HCT116 (cell line): ENCODE results near the gene CDKAL1. TPM values are rescaled to one million over a fixed set of nuclear protein-coding genes. Genes with fewer than 3 reads are reported as not detected.

Experiments used
- ATAC-seq: fragments of 200-7000 bp; cut with Tn5 transposase; 2 replicates; pipeline ENCODE4 v1.9.1; 2020; ENCODE audit warnings: mild to moderate bottlenecking, moderate library complexity
- BruUV-seq: library from RNA; stranded (reverse); fragments of 400-500 nt; replicated peaks from 2 replicates; lab custom pipeline; 2021; lab: Mats Ljungman, UMichigan
- CTCF ChIA-PET: fragments of 300-600 bp; sonication (Branson Sonifier 250); formaldehyde crosslinking; loops from one replicate; lab custom pipeline; 2021; ENCODE audit warnings: antibody characterized with exemption; lab: Charles Lee
- POLR2A ChIA-PET: fragments of 300-600, 350-600 bp; sonication (Branson Sonifier 250); formaldehyde crosslinking; loops from one replicate; lab custom pipeline; 2021; ENCODE audit warnings: antibody characterized with exemption; lab: Charles Lee
- RAD21 ChIA-PET, 2 experiments: fragments of 300-600 bp; sonication (Branson Sonifier 250); formaldehyde crosslinking; loops; one replicate each; lab custom pipeline; 2023; ENCODE audit warnings: low total read pairs in 2 of 2; ENCODE audit not compliant: uncharacterized antibody in 2 of 2, unreplicated experiment in 2 of 2, low non-redundant PET in 1 of 2; lab: Charles Lee
- DNase-seq: peaks from one replicate; pipeline ENCODE4 v3.0.0-alpha.2; 2010; ENCODE audit warnings: low read depth, low spot score
- H2AFZ ChIP-seq: fragments of 200-600 bp; shearing (Covaris generic), sonication (generic); 2 replicates; pipeline ENCODE4 v1.6.1; 2017; ENCODE audit warnings: low read depth, mixed run types, mixed read lengths, antibody characterized with exemption, low read length; ENCODE audit not compliant: poor library complexity, severe bottlenecking
- H3K27ac ChIP-seq: 2 replicates; pipeline ENCODE4 v1.5.1; 2012; ENCODE audit warnings: low read depth, low read length
- H3K27me3 ChIP-seq: fragments of 200-600 bp; sonication (generic); 2 replicates; pipeline ENCODE4 v1.6.1; 2016; ENCODE audit warnings: mixed run types, low read length, mixed read lengths; ENCODE audit not compliant: insufficient read depth
- H3K36me3 ChIP-seq, 2 experiments: fragments of 200-500 bp in 1 of 2; fragments of 200-600 bp in 1 of 2; sonication (Bioruptor generic) in 1 of 2; sonication (generic) in 1 of 2; 2 replicates each; pipeline versions ENCODE4 v1.5.1 to v1.6.1; 2014 to 2016; ENCODE audit warnings: low read length in 2 of 2, inconsistent platforms in 1 of 2, mixed read lengths in 1 of 2, mixed run types in 1 of 2; ENCODE audit not compliant: insufficient read depth in 2 of 2, control insufficient read depth in 1 of 2
- H3K4me1 ChIP-seq, 2 experiments: fragments of 200-600 bp in 1 of 2; sonication (generic) in 1 of 2; 2 replicates each; pipeline versions ENCODE4 v1.5.1 to v1.6.1; 2012 to 2017; ENCODE audit warnings: low read length in 2 of 2, inconsistent platforms in 1 of 2, mild to moderate bottlenecking in 1 of 2, mixed read lengths in 1 of 2, mixed run types in 1 of 2, moderate library complexity in 1 of 2; ENCODE audit not compliant: insufficient read depth in 2 of 2, control insufficient read depth in 1 of 2
- H3K4me2 ChIP-seq: fragments of 200-600 bp; sonication (generic); 2 replicates; pipeline ENCODE4 v1.6.1; 2017; ENCODE audit warnings: mixed run types, low read length, mixed read lengths
- H3K4me3 ChIP-seq, 2 experiments: fragments of 200-600 bp in 1 of 2; sonication (generic) in 1 of 2; replicated peaks in 1 of 2; 2 replicates each; pipeline ENCODE4 v1.5.1; 2011 to 2016; ENCODE audit warnings: low read length in 2 of 2, control low read depth in 1 of 2, low read depth in 1 of 2, mild to moderate bottlenecking in 1 of 2, mixed read lengths in 1 of 2, mixed run types in 1 of 2
- H3K79me2 ChIP-seq: fragments of 200-600 bp; sonication (generic); 2 replicates; pipeline ENCODE4 v1.6.1; 2017; ENCODE audit warnings: mild to moderate bottlenecking, mixed run types, low read length, moderate library complexity, mixed read lengths; ENCODE audit not compliant: insufficient read depth
- H3K9ac ChIP-seq: fragments of 200-600 bp; sonication (generic); 2 replicates; pipeline ENCODE4 v1.6.1; 2016; ENCODE audit warnings: low read length, mixed read lengths
- H3K9me2 ChIP-seq: fragments of 200-600 bp; sonication (generic), shearing (Covaris generic); 2 replicates; pipeline ENCODE4 v1.6.1; 2017; ENCODE audit warnings: mixed run types, mild to moderate bottlenecking, moderate library complexity; ENCODE audit not compliant: insufficient read depth
- H3K9me3 ChIP-seq, 2 experiments: fragments of 200-500 bp in 1 of 2; fragments of 200-600 bp in 1 of 2; sonication (Bioruptor generic) in 1 of 2; sonication (generic) in 1 of 2; 2 replicates each; pipeline ENCODE4 v1.6.1; 2014 to 2017; ENCODE audit warnings: low read length in 2 of 2, mixed read lengths in 2 of 2, inconsistent platforms in 1 of 2, low read depth in 1 of 2, mild to moderate bottlenecking in 1 of 2, mixed run types in 1 of 2, moderate library complexity in 1 of 2; ENCODE audit not compliant: control insufficient read depth in 1 of 2, insufficient read depth in 1 of 2
- H4K20me1 ChIP-seq: fragments of 200-600 bp; sonication (generic), shearing (Covaris generic); 2 replicates; pipeline ENCODE4 v1.6.1; 2017; ENCODE audit warnings: mixed run types, mild to moderate bottlenecking, moderate library complexity; ENCODE audit not compliant: insufficient read depth
- CBX3 ChIP-seq: IDR thresholded peaks from 2 replicates; pipeline ENCODE4 v1.6.1; 2012; ENCODE audit warnings: low read depth
- CEBPB ChIP-seq: IDR thresholded peaks from 2 replicates; pipeline ENCODE4 v1.6.1; 2012; ENCODE audit warnings: low read depth
- ELF1 ChIP-seq: IDR thresholded peaks from 2 replicates; pipeline ENCODE4 v1.6.1; 2012; ENCODE audit warnings: low read depth, borderline replicate concordance
- EZH2 ChIP-seq: fragments of 200-600 bp; sonication (generic); IDR thresholded peaks from 2 replicates; pipeline ENCODE4 v1.6.1; 2017; ENCODE audit warnings: antibody characterized with exemption, mixed run types
- EZH2phosphoT487 ChIP-seq: fragments of 200-600 bp; IDR thresholded peaks from 2 replicates; pipeline ENCODE4 v1.6.1; 2018; ENCODE audit warnings: antibody characterized with exemption, borderline replicate concordance
- FOSL1 ChIP-seq: IDR thresholded peaks from 2 replicates; pipeline ENCODE4 v1.6.1; 2012; ENCODE audit warnings: low read depth
- JUND ChIP-seq: IDR thresholded peaks from 2 replicates; pipeline ENCODE4 v1.6.1; 2012
- POLR2A ChIP-seq: IDR thresholded peaks from 2 replicates; pipeline ENCODE4 v1.7.0; 2011; ENCODE audit warnings: borderline replicate concordance; ENCODE audit not compliant: insufficient read depth, insufficient read length; ENCODE audit errors: extremely low read depth
- POLR2AphosphoS5 ChIP-seq: IDR thresholded peaks from 2 replicates; pipeline ENCODE4 v1.6.1; 2011; ENCODE audit warnings: mild to moderate bottlenecking, low read depth, low read length, moderate library complexity
- RAD21 ChIP-seq: IDR thresholded peaks from 2 replicates; pipeline ENCODE4 v1.6.1; 2012; ENCODE audit warnings: low read depth, mild to moderate bottlenecking
- SIN3A ChIP-seq: IDR thresholded peaks from 2 replicates; pipeline ENCODE4 v1.6.1; 2012; ENCODE audit warnings: low read depth
- SP1 ChIP-seq: IDR thresholded peaks from 2 replicates; pipeline ENCODE4 v1.6.1; 2012; ENCODE audit warnings: low read depth
- TCF7L2 ChIP-seq: IDR thresholded peaks from 2 replicates; pipeline ENCODE4 v1.7.0; 2011; ENCODE audit warnings: borderline replicate concordance, inconsistent platforms; ENCODE audit not compliant: insufficient read depth, insufficient read length; ENCODE audit errors: extremely low read depth
- YY1 ChIP-seq: IDR thresholded peaks from 2 replicates; pipeline ENCODE4 v1.6.1; 2011; ENCODE audit warnings: low read length, low read depth, moderate library complexity, mild to moderate bottlenecking; ENCODE audit not compliant: insufficient replicate concordance; ENCODE audit errors: extremely low read depth
- ZFX ChIP-seq: fragments of 450-650 bp; IDR thresholded peaks from 2 replicates; pipeline ENCODE4 v1.6.1; 2017
- intact Hi-C: fragments of 100-400 bp; cut with micrococcal nuclease; formaldehyde crosslinking; loops from 2 replicates; pipeline ENCODE4 v1.10.0; 2022
- total RNA-seq: library from RNA; stranded (reverse); gene quantifications from one replicate; pipeline ENCODE4 v1.2.1, GENCODE V29; 2021; ENCODE audit not compliant: unreplicated experiment
- TF ChIP-seq, protein P1 (sequence below): IDR thresholded peaks from 2 replicates; pipeline ENCODE4 v1.6.1; 2011; ENCODE audit warnings: mild to moderate bottlenecking, low read length, moderate library complexity; ENCODE audit not compliant: insufficient replicate concordance; ENCODE audit errors: extremely low read depth
- TF ChIP-seq, protein P2 (sequence below), 3 experiments: fragments of 200-600 bp in 1 of 3; sonication (generic) in 1 of 3; IDR thresholded peaks in 2 of 3; conservative IDR thresholded peaks in 1 of 3; 2 replicates each; pipeline ENCODE4 v1.5.1; 2012 to 2017; ENCODE audit warnings: low read depth in 2 of 3, low read length in 2 of 3, antibody characterized with exemption in 1 of 3, borderline replicate concordance in 1 of 3, control low read depth in 1 of 3, mild to moderate bottlenecking in 1 of 3, mixed read lengths in 1 of 3, mixed run types in 1 of 3, moderate library complexity in 1 of 3; ENCODE audit not compliant: insufficient read depth in 1 of 3
- TF ChIP-seq, protein P3 (sequence below): IDR thresholded peaks from 2 replicates; pipeline ENCODE4 v1.6.1; 2012
- TF ChIP-seq, protein P4 (sequence below): IDR thresholded peaks from 2 replicates; pipeline ENCODE4 v1.6.1; 2012; ENCODE audit warnings: low read depth

Gene CDKAL1
- total RNA-seq, 1 experiment from 2014 or later: 14.9 TPM

DNA sequence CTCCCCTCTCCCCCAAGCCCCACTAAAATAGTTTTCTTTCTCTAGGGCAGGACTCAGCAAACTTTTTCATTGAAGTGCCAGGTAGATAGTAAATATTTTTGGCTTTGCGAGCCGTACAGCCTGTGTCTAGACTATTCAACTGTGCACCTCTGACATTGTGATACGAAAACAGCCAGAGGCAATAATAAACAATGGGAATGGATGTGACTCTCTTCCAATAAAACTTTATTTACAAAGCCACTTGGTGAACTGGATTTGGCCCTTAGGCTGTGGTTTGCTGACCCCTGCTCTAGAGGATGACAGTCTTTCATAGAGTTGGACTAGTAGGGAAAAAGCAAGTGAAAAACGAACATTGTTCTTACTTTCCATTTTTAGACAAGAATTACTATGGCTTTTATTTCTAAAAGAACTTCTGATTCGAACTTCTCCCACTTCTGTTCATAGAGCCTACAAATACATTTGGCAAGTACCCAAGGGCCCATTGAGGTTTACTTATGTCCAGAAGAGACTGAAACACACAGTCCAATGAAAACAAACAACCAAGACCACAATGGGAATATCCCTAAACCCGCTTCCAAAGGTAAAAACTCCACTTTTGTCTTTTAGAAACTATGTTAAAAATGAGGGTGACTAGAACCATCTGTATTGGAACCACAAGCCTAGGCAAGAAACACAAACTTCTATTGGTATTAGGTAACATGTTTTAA, 46.4 kb upstream of the CDKAL1 start:
- H4K20me1 ChIP-seq: peaks cover 9% of the 10 kb centered on the region; the same call in 1 of the 2 replicates
- no peak overlapping the region for H3K4me2 ChIP-seq
- H3K27me3 ChIP-seq: no peaks in the 10 kb centered on the region
- ChIA-PET CTCF (no interaction called here), RAD21 (no interaction called here), POLR2A (no interaction called here)
- no peaks in the 10 kb centered on the region for H3K9me2 ChIP-seq
- no peak overlapping the region for H3K27ac ChIP-seq
- no peak overlapping the region for H3K4me3 ChIP-seq
- peaks cover 40 to 43% of the 10 kb centered on the region in 2 experiments for H3K36me3 ChIP-seq
- no TSS peak for BruUV-seq
- H3K4me1 ChIP-seq: no peaks in the 10 kb centered on the region
- ATAC-seq (no peak), DNase-seq (no peak)
- H3K9ac ChIP-seq: no peak overlapping the region
- TF ChIP-seq FOSL1 (no peak), ELF1 (no peak), ZFX (no peak), TCF7L2 (no peak), POLR2AphosphoS5 (no peak), JUND (no peak), EZH2 (no peak), SIN3A (no peak), SP1 (no peak), CBX3 (no peak), YY1 (no peak), POLR2A (no peak), CEBPB (no peak), EZH2phosphoT487 (no peak), RAD21 (no peak)
- TF ChIP-seq, protein P1, sequence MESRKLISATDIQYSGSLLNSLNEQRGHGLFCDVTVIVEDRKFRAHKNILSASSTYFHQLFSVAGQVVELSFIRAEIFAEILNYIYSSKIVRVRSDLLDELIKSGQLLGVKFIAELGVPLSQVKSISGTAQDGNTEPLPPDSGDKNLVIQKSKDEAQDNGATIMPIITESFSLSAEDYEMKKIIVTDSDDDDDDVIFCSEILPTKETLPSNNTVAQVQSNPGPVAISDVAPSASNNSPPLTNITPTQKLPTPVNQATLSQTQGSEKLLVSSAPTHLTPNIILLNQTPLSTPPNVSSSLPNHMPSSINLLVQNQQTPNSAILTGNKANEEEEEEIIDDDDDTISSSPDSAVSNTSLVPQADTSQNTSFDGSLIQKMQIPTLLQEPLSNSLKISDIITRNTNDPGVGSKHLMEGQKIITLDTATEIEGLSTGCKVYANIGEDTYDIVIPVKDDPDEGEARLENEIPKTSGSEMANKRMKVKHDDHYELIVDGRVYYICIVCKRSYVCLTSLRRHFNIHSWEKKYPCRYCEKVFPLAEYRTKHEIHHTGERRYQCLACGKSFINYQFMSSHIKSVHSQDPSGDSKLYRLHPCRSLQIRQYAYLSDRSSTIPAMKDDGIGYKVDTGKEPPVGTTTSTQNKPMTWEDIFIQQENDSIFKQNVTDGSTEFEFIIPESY: no peak
- TF ChIP-seq, protein P2, sequence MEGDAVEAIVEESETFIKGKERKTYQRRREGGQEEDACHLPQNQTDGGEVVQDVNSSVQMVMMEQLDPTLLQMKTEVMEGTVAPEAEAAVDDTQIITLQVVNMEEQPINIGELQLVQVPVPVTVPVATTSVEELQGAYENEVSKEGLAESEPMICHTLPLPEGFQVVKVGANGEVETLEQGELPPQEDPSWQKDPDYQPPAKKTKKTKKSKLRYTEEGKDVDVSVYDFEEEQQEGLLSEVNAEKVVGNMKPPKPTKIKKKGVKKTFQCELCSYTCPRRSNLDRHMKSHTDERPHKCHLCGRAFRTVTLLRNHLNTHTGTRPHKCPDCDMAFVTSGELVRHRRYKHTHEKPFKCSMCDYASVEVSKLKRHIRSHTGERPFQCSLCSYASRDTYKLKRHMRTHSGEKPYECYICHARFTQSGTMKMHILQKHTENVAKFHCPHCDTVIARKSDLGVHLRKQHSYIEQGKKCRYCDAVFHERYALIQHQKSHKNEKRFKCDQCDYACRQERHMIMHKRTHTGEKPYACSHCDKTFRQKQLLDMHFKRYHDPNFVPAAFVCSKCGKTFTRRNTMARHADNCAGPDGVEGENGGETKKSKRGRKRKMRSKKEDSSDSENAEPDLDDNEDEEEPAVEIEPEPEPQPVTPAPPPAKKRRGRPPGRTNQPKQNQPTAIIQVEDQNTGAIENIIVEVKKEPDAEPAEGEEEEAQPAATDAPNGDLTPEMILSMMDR (IDR thresholded peaks at IDR 0.05 in 2 of 3, conservative IDR thresholded peaks at IDR 0.05 in 1 of 3; ENCODE audit: borderline replicate concordance in 1 of 3, insufficient read depth in 1 of 3, low read depth in 2 of 3, low read length in 2 of 3): no peak
- TF ChIP-seq, protein P3, sequence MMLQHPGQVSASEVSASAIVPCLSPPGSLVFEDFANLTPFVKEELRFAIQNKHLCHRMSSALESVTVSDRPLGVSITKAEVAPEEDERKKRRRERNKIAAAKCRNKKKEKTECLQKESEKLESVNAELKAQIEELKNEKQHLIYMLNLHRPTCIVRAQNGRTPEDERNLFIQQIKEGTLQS: no peak
- TF ChIP-seq, protein P4, sequence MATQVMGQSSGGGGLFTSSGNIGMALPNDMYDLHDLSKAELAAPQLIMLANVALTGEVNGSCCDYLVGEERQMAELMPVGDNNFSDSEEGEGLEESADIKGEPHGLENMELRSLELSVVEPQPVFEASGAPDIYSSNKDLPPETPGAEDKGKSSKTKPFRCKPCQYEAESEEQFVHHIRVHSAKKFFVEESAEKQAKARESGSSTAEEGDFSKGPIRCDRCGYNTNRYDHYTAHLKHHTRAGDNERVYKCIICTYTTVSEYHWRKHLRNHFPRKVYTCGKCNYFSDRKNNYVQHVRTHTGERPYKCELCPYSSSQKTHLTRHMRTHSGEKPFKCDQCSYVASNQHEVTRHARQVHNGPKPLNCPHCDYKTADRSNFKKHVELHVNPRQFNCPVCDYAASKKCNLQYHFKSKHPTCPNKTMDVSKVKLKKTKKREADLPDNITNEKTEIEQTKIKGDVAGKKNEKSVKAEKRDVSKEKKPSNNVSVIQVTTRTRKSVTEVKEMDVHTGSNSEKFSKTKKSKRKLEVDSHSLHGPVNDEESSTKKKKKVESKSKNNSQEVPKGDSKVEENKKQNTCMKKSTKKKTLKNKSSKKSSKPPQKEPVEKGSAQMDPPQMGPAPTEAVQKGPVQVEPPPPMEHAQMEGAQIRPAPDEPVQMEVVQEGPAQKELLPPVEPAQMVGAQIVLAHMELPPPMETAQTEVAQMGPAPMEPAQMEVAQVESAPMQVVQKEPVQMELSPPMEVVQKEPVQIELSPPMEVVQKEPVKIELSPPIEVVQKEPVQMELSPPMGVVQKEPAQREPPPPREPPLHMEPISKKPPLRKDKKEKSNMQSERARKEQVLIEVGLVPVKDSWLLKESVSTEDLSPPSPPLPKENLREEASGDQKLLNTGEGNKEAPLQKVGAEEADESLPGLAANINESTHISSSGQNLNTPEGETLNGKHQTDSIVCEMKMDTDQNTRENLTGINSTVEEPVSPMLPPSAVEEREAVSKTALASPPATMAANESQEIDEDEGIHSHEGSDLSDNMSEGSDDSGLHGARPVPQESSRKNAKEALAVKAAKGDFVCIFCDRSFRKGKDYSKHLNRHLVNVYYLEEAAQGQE: no peak
- intact Hi-C loops: no loop called here
- 0 out of 2 replicates have a peak, but pooled peaks cover under 1% of the 10 kb centered on the region for H3K79me2 ChIP-seq
- no peaks in the 10 kb centered on the region for H3K9me3 ChIP-seq
- H2AFZ ChIP-seq: no peak overlapping the region
